ACC112 (cell line): ENCODE data around the gene SMAD7.
A peak's percentile ranks its signal among the peaks of the same experiment; 100 is the strongest.

ENCODE experiments used
- H2AFZ ChIP-seq: fragments of 200-600 bp; sonication (generic); one replicate; pipeline ENCODE4 v1.6.0; 2017; ENCODE audit warnings: antibody characterized with exemption, low read length; ENCODE audit not compliant: unreplicated experiment
- H3K27ac ChIP-seq: fragments of 200-600 bp; sonication (generic); 2 replicates; pipeline ENCODE4 v1.5.1; 2014; ENCODE audit warnings: low read depth, mild to moderate bottlenecking, antibody characterized with exemption, low read length, moderate library complexity
- H3K27me3 ChIP-seq: fragments of 200-600 bp; sonication (generic); 2 replicates; pipeline ENCODE4 v1.6.1; 2014; ENCODE audit warnings: mild to moderate bottlenecking, antibody characterized with exemption, low read length, moderate library complexity, mixed read lengths; ENCODE audit not compliant: insufficient read depth
- H3K36me3 ChIP-seq: fragments of 200-600 bp; sonication (generic); 2 replicates; pipeline ENCODE4 v1.6.1; 2016; ENCODE audit warnings: mild to moderate bottlenecking, antibody characterized with exemption, low read length, moderate library complexity, mixed read lengths; ENCODE audit not compliant: insufficient read depth
- H3K4me1 ChIP-seq: fragments of 200-600 bp; sonication (generic); one replicate; pipeline ENCODE4 v1.6.1; 2016; ENCODE audit warnings: low read length, mixed read lengths; ENCODE audit not compliant: insufficient read depth, unreplicated experiment, control insufficient read depth
- H3K4me3 ChIP-seq: fragments of 200-600 bp; sonication (generic); 2 replicates; pipeline ENCODE4 v1.5.1; 2014; ENCODE audit warnings: mild to moderate bottlenecking, low read depth, low read length
- H3K79me2 ChIP-seq: fragments of 200-600 bp; sonication (generic); one replicate; pipeline ENCODE4 v1.6.0; 2016; ENCODE audit warnings: low read length; ENCODE audit not compliant: control insufficient read depth, unreplicated experiment, insufficient read depth

The SMAD7 gene

GRCh38 chr18:48928787-48929186 is 22.0 kb downstream of the SMAD7 start:
- Histone ChIP-seq H3K36me3 (no peaks in the 10 kb centered on the region), H3K4me3 (peak overlapping the region; percentile 60), H3K79me2 (peaks cover 95% of the 10 kb centered on the region), H3K27me3 (no peaks in the 10 kb centered on the region), H3K27ac (peak overlapping the region; percentile 81), H2AFZ (no peak overlapping the region), H3K4me1 (peaks cover 94% of the 10 kb centered on the region)

GRCh38 chr18:48927286-48928080 is 23.3 kb downstream of the SMAD7 start:
- Histone ChIP-seq H3K27me3 (no peaks in the 10 kb centered on the region), H3K27ac (peak overlapping the region; percentile 81; the same call in 1 of the 2 replicates), H2AFZ (no peak overlapping the region), H3K79me2 (peaks cover 90% of the 10 kb centered on the region), H3K4me3 (no peak overlapping the region), H3K36me3 (no peaks in the 10 kb centered on the region), H3K4me1 (peaks cover 94% of the 10 kb centered on the region)

- no peaks in the 10 kb centered on the region for H3K27me3 ChIP-seq
- no peak overlapping the region for H3K4me3 ChIP-seq
- peaks cover 92% of the 10 kb centered on the region for H3K4me1 ChIP-seq
- H3K79me2 ChIP-seq, result peaks cover 90% of the 10 kb centered on the region
- H3K27ac ChIP-seq, result no peak overlapping the region
- H3K36me3 ChIP-seq, result peaks cover 3% of the 10 kb centered on the region; the same call in 1 of the 2 replicates
- no peak overlapping the region for H2AFZ ChIP-seq
Observed at GRCh38 chr18:48926420-48926857, 24.3 kb downstream of the SMAD7 start.

- Histone ChIP-seq H3K27me3 (no peaks in the 10 kb centered on the region), H3K36me3 (peaks cover 6% of the 10 kb centered on the region; the same call in 1 of the 2 replicates), H3K79me2 (peaks cover 90% of the 10 kb centered on the region), H3K27ac (peak overlapping the region; percentile 72), H3K4me1 (peaks cover 82% of the 10 kb centered on the region), H2AFZ (no peak overlapping the region), H3K4me3 (no peak overlapping the region)
Observed at GRCh38 chr18:48925491-48925780, 25.3 kb downstream of the SMAD7 start.

- Histone ChIP-seq H3K36me3 (peaks cover 10% of the 10 kb centered on the region; the same call in 1 of the 2 replicates), H3K4me3 (peak overlapping the region; percentile 26), H3K27ac (peak overlapping the region; percentile 72), H3K79me2 (peaks cover 86% of the 10 kb centered on the region), H3K27me3 (no peaks in the 10 kb centered on the region), H2AFZ (peak overlapping the region; percentile 21), H3K4me1 (peaks cover 76% of the 10 kb centered on the region)
Observed at GRCh38 chr18:48924630-48925490, 25.9 kb downstream of the SMAD7 start.

- Histone ChIP-seq H3K4me3 (peak overlapping the region; percentile 26; the same call in 1 of the 2 replicates), H2AFZ (no peak overlapping the region), H3K4me1 (peaks cover 67% of the 10 kb centered on the region), H3K79me2 (peaks cover 85% of the 10 kb centered on the region), H3K36me3 (peaks cover 18% of the 10 kb centered on the region; the same call in 1 of the 2 replicates), H3K27me3 (no peaks in the 10 kb centered on the region), H3K27ac (peak overlapping the region; percentile 72)
Observed at GRCh38 chr18:48923746-48924629, 26.8 kb downstream of the SMAD7 start.

- peaks cover 61% of the 10 kb centered on the region for H3K4me1 ChIP-seq
- no peak overlapping the region for H2AFZ ChIP-seq
- H3K36me3 ChIP-seq, result peaks cover 19% of the 10 kb centered on the region; the same call in 1 of the 2 replicates
- H3K27ac ChIP-seq, result peak overlapping the region; percentile 50
- H3K4me3 ChIP-seq, result peak overlapping the region; percentile 55
- no peaks in the 10 kb centered on the region for H3K27me3 ChIP-seq
- H3K79me2 ChIP-seq, result peaks cover 81% of the 10 kb centered on the region
Observed at GRCh38 chr18:48922801-48923730, 27.7 kb downstream of the SMAD7 start.

GRCh38 chr18:48922226-48922800 is 28.5 kb downstream of the SMAD7 start:
- peaks cover 73% of the 10 kb centered on the region for H3K79me2 ChIP-seq
- peaks cover 19% of the 10 kb centered on the region; the same call in 1 of the 2 replicates for H3K36me3 ChIP-seq
- H3K4me3 ChIP-seq, result peak overlapping the region; percentile 55

More at GRCh38 chr18:48922226-48922800, 28.5 kb downstream of the SMAD7 start:
- Histone ChIP-seq H3K4me1 (peaks cover 62% of the 10 kb centered on the region), H3K27ac (peak overlapping the region; percentile 50), H3K27me3 (no peaks in the 10 kb centered on the region), H2AFZ (no peak overlapping the region)
